NCI-H2081 treated with DMSO at 0.1 percent for 48 hours (cell line): ENCODE measurements around the gene SLAMF1.
"Not testable (repeated sequence)": the region's sequence is repeated elsewhere in the genome, so short reads cannot be mapped to it uniquely, and the experiment has no call there.

Source experiments
- DNase-seq: peaks from one replicate; lab custom pipeline; 2025; lab: John Stamatoyannopoulos, UW

The SLAMF1 gene

DNA sequence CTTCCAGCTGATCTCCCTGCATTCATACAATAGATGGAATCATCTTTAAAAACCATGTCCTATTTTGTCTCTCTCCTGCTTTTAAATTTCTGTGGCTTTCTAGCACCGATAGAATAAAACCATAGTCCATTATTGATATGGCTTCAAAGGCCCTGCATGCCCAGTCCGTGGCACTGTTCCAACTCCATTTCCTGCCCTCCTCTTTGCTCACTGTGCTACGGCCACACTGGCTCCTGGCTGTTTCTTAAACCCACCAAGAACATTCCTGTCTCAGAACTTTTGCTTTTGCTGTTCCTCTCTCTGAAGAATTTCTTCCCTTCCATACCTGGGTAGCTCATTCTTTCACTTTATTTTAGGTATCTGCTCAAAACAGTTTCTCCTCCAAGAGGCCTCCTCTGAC, 7.2 kb downstream of the SLAMF1 start:
- no peak for DNase-seq

DNA sequence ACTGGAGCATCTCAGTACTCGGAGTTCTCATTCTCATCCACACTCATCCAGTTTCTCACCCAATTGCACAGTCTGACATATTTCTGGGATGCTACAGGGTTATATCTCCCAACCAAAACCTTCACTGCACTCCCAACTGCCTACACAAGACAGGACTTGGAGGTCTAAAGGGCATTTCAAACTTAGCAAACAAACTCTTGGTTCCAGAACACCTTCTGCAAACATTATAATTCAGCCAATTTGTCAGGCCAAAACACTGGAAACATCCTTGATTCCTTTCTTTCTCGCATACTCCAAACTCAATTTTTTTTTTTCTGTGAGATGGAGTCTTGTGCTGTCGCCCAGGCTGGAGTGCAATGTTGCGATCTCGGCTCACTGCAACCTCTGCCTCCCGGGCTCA, 7.9 kb downstream of the SLAMF1 start:
- no peak for DNase-seq

DNA sequence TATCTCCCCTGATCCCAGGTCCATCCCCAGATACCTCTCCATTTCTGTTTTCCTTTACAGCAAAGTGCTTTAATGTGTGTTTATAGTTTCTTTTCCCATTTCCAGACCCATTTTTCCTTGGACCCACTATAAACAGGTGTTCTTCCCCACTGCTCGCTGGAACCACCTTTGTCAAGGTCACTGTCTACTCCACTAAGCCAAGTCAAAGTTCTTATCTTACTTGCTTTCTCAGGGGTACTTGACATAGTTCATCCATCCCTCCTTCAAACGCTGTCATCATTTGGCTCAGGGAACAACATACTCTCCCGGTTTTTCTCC, 8.3 kb downstream of the SLAMF1 start:
- DNase-seq = no peak

DNA sequence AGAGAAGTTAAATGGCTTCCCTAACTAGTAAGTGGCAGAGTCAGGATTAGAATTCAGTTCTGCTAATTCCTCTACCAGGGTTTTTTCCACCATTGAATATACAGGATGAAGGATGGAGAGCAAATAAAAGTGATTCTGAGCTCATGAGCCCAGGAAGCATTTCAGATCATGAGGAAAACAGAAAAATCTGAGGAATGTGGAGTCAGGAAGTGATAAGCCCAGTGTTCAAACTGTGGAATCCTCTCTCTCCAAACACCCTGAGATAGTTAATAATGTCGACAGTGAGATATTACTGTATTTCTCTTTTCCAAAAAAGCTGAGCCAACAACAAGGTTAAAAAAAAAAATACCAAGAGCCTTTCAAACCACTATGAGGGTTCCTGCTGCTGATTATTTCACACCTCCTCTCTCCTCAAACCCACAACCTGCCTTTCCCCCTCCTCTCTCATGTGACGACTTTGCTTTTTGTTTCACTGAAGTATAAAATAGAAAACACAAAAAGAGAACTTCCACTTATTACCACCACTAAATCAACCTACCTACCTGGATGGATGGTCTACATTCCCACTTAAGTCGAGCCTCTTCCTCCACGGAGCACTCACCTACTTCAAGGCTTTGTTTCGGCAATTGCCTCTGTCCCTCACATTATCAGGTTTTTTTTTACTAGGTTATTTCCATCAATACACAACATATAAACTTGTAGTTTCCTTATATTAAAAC, 8.9 kb downstream of the SLAMF1 start:
- no peak for DNase-seq

DNA sequence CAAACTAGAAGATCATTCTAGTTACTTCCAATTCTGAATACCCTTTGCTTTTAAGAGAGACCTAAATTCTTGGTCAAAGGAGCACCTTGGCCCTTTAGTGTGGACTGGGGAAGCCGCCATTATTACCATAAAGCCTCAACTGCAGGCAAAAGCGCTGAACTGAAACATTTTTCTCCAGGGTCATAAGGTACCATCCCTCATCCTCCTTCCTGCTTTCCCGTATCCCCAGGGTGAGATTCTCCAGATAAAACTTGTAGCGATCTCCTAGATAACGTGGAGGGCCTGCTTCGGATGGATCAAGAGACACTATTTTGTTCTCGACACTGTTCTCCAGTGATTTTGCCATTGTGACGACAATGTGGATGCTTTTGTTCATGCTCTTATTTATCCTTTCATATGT, 9.8 kb downstream of the SLAMF1 start:
- no peak for DNase-seq

DNA sequence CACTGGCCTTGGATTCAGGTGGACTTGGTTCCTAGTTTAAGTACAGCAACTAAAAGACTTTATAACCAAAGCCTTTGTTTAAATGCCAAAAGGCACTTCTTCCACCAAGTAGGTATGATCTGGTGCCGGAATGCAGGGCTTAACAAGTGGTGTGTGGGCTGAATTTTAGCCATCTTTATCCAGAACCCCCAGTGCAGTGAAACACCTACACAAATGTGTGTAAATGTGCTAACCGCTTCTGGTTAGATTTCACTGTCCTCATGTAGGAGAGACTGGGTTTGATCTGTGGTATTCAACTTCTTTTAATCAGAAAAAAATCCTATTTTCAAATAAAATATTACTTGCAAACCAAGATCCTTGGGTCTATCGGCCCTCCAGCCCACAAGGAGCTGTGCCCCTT, 10.3 kb downstream of the SLAMF1 start:
- DNase-seq = no peak

DNA sequence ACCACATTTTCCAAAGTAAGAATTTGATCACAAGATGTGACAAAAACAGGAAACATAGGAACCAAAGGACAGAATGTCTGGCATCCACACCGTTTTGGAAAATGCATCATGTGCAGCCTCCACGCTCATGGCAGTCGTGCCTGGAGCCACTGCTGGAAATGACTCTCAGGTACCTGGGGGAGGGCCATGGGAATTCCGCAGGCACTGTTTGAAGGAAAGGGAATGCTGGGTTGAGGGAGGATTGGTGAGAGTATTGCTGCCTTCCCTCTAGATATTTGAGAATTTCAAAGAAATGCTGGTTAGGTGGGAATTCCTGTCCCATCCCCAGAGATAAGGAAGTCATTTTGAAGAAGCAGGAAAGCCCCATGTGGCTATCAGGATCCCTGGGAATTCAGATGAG, 10.8 kb downstream of the SLAMF1 start:
- DNase-seq = no peak

DNA sequence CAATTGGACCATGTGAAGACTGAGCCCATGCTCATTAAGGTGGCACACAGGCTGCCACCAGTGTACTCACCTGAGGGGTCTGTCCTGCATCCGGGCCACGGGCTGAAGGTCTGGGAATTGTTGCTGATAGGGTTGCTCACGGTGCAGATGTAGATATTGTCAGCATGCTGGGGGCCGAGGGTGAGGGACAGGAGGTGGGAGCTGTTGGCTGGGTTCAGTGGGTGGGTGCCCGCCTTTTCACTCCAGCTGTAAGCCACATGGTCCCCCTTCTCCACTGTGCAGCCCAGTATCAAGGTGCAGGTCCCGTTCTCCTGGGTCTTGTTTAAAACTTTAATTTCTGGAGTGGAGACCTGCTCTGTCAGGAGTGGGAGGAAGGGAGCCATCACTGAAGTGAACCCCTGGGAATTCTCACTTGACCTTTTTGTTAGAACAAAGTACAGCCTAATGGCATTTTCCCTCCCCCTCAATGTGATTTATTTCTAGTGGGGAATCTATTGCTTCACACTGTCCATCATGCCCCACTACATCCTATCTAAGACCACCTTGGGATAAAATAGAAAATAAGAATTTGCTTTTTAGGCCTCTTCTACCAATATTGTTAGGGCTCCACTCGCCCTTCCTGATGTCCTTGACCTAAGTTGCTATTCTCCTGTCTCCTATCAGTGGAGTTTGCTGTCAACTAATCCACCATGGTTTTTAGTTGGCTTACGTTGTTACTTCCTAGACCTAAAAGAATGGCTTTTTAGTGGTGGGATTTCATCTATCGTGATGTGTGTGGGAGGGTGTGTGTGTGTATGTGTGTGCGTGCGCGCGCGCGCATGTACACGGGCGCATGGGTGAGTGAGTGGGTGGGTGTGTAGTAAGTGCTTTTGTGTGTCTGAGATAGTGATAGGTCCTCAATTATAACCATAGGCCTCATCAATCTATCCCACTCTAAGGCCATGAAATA, 12.0 kb downstream of the SLAMF1 start:
- DNase-seq = no peak

DNA sequence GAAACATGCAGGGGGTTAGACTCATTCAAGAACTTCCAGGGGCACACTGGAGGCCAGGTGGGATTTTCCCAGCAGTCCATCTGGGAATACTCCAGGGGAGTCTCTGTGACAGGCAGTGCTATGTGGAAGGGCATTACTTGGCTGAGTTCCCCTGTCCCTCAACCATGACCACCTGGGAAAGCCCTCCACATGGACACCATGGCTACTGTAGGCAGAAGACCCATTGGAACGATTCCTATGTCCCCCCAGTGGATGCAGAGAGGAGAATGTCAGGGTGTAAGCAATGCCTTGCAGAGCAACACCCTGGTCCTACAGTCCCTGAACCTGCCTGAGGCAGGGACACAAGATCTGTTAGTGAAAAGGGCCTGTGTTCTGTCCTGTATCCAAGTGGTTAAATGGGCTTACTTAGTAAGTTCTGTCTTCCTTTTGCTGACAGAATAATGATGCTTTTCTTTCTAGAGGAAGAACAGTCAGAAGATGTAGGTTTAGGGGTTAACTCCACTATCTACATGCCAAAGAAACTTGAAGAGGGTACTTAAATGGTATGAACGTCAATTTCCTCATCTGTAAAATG, 13.4 kb downstream of the SLAMF1 start:
- no peak for DNase-seq

DNA sequence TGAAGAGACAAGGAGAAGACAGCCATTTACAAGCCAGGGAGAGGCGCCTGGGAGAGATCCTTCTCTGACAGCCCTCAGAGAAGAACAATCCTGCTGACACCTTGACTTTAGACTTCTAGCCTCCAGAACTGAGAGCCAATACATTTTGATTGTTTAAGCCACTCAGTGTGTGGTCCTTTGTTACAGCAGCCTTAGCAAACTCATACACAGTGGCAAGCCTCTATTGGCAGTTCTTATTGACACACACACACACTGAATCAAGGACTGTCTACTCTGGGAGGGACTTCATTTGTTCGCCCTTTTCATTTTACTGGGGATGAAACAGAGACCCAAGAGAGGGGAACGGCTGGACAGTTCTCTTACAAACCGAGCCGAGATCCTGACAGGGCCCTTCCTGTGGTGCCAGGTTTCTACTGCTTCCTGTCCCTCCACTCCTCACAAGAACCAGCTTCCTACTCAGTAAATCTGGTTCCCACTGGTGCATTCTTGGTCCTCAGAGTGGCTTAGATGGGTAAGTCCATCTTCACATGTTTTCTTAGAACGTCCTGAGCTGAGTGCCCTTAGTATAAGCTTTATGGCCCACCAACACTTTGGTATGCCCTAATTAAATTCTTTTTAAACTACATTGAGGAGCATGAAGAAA, 14.7 kb downstream of the SLAMF1 start:
- no peak for DNase-seq

DNA sequence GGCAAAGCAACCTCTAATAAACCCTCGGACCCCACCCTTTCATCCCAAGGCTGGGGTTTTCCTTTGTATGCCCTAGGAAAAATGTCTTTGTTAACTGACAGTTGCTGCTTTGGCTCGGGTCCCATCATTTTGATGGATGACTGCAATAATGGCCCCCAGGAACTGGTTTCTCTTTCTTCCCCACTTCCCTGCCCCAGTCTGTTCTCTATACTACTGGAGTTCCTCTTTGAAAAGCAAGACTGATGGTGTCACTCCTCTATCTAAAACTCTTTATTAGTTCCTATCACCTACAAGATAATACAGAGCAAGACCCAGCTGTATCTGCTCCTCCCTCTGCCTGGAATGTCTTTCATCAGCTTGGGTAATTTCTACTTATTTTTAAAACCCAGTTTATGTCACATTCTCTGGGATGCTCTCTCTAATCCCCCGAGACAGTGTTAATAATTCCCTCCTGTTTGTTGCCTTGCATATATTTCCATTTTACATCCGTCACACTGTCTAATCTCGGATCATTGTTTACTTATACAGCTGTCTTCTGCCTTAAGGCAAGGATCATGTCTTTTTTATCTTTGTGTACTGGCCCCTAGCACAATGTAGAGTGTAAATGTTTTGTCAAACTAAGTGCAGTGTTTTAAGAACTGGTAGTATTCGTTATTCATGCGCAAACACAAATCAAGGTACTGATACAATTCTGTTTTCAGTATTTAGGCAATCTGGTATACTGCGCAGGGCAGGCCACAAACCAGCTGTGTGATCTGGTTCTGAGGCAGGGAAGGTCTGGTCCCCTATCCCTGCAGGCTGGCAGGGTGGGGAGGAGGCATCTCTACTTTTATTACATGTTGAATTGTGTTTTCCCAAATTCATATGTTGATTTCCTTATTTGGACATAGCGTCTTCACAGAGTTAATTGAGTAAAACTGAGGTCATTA, 16.1 kb downstream of the SLAMF1 start:
- no peak for DNase-seq

DNA sequence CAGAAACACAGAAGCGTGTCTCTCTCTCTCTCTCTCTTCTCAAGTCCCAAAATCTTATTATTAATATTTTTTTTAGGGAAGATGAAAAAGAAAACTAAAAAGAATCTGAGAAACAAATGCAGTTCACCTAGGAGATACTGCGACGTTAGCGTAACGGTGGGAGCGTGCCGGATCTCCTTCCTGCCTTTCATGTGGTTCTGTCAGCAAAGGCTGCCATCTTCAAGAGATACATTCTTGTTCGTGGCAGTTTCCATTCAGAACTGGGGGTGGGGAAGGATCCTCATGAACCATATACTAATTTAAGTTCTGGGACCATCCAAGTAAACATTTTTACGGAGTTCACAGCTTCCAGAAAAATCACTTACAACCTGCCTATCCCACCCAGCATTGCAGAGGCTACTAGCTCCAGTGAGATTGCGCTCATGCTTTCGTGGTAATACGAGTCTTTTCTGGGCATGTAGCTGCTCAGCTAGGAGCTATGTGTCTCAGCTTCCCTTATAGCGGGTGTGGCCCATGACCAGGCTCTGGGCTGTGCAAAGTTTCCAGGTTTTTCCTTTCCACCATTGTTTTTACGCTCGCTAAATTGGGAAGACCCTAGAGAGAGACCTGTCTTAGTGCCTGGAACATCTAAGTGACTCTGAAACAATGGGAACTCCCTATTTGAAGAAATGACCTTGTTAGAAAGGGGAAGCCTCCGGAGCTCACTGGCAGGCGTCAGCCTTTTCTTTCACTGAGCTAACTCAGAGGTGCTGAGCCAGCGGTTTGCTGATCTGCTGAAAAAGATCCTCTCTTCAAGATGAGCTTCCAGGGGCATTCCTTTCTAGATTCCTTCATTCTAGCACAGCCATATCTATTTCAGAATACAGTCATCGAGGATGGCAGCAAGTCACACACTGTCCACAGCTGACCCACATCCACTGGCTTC, 17.3 kb downstream of the SLAMF1 start:
- DNase-seq = no peak

DNA sequence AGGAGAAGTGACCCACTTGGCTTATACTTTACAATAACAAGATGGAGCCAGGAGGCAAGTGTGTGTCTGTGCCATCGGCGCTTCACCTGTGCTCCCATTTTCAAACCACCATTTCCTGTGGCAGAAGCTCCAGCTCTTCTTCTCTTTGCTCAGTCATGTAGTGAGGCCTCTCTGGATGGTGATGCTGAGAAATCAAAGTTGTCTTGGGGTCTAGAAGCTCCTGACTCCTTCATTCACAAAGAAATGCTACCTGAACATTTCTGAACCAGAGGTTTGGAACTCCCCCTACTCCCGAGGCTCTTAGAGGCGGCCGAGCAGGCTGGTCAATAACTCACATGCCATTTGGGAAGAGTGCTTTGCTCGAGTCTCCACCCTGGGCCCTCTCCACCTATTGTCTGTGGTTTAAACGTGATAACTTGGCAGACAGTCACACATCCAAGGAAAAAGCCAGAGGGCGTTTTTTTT, 18.0 kb downstream of the SLAMF1 start:
- DNase-seq = no peak

DNA sequence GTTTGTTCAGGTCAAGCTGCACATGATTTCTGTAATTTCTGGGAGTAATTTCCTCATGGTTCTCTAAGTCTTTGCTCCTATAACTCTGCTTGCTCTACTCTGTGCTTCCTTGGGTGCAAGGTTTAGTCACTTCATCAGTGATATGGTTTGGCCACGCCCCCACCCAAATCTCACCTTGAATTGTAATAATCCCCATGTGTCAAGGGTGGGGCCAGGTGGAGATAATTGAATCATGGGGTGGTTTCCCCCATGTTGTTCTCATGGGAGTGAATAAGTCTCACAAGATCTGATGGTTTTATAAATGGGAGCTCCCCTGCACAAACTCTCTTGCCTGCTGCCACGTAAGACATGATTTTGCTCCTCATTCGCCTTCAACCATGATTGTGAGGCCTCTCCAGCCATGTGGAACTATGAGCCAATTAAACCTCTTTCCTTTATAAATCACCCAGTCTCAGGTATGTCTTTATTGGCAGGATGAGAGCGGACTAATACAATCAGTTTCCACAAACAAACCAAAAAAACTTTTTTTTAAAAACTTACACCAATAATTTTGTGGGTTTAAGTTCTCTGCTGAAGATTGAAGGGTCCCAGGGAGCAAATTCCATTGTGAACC, 19.1 kb downstream of the SLAMF1 start:
- DNase-seq = not testable (repeated sequence)

DNA sequence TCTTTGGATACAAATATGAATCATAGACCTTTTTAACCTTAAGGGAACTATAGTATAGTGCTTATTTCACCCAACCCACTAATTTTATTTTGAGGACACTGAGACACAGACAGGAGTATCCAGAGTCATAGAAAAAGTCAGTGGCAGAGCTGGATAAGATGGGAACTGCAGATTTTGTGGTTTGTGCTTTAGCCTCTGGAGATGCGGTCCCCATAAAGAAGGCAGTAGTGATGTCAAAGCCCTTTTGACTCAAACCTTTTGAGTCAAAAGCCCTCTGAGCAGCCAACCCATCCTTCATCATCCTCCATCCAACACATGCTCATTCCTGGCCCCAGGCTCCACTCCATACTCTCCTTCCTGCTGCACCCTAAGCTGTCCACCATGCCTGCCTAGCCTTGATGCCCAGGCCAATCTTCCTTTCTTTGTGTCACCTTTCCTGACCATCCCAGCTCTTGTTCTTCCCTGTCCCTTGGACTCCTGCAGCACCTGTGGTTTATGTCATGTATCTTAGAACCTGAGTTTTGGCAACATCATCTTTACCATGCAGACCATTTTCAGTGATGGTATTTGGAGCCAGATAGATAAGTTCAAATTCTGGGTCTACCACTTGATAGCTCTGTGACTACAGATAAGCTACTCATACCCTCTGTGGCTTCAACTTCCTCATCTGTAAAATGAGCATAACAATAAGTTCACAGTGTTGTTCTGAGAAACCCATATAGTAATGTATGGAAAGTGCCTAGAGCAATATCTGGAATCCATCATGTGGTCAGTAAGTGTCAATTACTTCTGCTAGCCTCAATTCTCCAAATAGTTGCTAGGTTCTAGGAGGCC, 20.1 kb downstream of the SLAMF1 start:
- DNase-seq = no peak

DNA sequence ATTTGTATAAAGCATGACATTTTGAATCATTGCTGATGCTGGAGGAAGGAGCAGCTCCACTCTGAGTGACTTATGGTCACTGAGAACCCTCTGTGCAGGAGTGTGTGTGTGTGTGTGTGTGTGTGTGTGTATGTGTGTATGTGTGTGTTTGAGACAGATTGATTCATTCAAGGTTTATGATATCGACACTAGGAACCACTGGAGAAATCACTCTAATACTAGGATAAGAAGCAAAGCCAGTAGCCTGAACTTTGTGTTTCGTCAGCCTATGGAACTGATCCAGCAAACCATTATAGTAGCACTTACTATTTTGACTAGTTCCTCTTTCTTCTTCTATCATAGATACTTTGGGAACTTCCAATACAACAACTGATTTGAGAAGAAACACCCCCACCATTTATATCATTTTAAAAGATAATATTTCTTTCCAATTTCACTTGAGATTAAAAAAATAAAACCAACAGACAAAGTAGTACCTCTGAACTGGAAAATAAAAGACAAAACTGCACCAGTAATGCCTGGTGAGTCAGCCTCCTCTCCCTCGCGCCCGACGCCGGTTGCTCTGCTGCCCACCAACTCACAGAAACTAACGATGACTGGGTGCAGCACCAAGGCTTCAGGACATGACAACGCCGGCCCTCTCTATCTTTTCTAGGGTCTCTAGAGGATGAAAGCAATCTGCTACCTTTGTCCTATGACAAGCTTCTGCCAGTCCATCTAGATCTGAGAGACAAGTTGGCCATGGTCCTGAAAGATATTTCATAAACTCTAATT, 20.9 kb downstream of the SLAMF1 start:
- DNase-seq = no peak

DNA sequence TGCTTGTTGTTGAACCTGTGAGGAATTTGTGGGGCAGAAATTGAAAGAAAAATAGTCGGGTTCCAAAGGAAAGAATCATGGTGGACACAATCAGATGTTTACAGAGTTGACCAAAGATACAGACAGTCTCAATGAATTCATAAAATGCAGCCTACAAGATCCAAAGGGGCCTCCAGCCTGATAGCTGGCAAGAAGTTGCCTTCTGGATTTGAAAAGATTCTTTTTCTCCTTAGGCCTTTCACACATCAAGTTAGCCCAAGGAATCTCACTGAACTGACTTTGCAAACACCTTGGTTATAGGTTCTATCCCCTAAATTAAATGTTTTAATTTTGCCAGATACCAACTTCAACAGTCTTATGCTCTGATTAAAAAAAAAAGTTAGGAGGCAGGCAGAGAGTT, 21.5 kb downstream of the SLAMF1 start:
- DNase-seq = no peak

DNA sequence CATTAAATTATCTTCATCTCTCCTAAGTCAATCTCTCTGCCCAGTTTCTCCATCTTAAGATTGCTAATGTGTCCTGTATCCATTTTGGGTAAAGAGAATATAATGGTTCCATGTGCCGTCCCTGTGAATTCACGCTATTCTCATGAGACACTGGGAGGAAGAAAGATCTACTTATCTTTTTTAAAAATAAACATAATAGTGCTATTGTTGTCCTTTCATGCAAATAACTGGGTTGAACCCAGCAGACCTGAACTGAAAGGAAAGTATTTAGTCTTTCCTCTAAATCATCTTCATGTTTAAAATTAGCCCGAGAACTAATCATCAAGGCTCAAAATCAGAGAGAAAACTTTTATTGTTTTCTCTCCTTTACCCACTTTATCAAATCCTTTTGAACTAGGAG, 22.4 kb downstream of the SLAMF1 start:
- no peak for DNase-seq
